HepG2 (cell line): Measurements from ENCODE around the gene ARHGEF9. TPM values are rescaled to one million over a fixed set of nuclear protein-coding genes. Genes with fewer than 3 reads are reported as not detected.

Experiments used
- ATAC-seq: fragments of 200-7000 bp; cut with Tn5 transposase; 3 replicates; pipeline ENCODE4 v1.9.1; 2020; ENCODE audit warnings: mild to moderate bottlenecking, moderate library complexity
- BruUV-seq: library from RNA; stranded (reverse); fragments of 400-500 nt; replicated peaks from 2 replicates; lab custom pipeline; 2021; lab: Mats Ljungman, UMichigan
- CTCF ChIA-PET: fragments of 300-600 bp; formaldehyde crosslinking; extraction: SDS; loops from one replicate; lab custom pipeline; 2021; ENCODE audit warnings: low total read pairs, inconsistent platforms, low intra/inter-chr PET ratio; lab: Yijun Ruan, JAX
- POLR2A ChIA-PET: fragments of 350-600 bp; sonication (Branson Sonifier 250); formaldehyde crosslinking; loops from one replicate; lab custom pipeline; 2020; ENCODE audit warnings: antibody characterized with exemption, inconsistent platforms; lab: Yijun Ruan, JAX
- DNase-seq: peaks from one replicate; pipeline ENCODE4 v3.0.0-alpha.2; 2015; ENCODE audit warnings: low spot score
- FAIRE-seq: peaks from 3 replicates; lab custom pipeline; 2011; peaks lifted over from hg19 to GRCh38; lab: Jason Lieb, UNC
- H2AFZ ChIP-seq: one replicate; pipeline ENCODE4 v1.6.1; 2011; ENCODE audit warnings: low read length, inconsistent platforms
- H3K27ac ChIP-seq: fragments of 300-600 bp; 3 replicates; pipeline ENCODE4 v1.8.0; 2011; ENCODE audit warnings: mixed run types, mild to moderate bottlenecking, mixed read lengths, low read length, inconsistent platforms; ENCODE audit not compliant: insufficient read depth; ENCODE audit errors: extremely low read length
- H3K27me3 ChIP-seq, 2 experiments: fragments of 200-600 bp in 1 of 2; 2 replicates in 1 of 2; 3 replicates in 1 of 2; pipeline versions ENCODE4 v1.6.0 to v1.8.0; 2011; ENCODE audit warnings: low read length in 2 of 2, mild to moderate bottlenecking in 2 of 2, moderate library complexity in 2 of 2, inconsistent platforms in 1 of 2; ENCODE audit not compliant: insufficient read depth in 2 of 2, control insufficient read depth in 1 of 2
- H3K36me3 ChIP-seq, 2 experiments: fragments of 200-600 bp in 1 of 2; replicated peaks in 1 of 2; 2 replicates in 1 of 2; 3 replicates in 1 of 2; pipeline versions ENCODE4 v1.5.1 to v1.8.0; 2011; ENCODE audit warnings: low read length in 2 of 2, inconsistent platforms in 1 of 2; ENCODE audit not compliant: insufficient read depth in 2 of 2, control insufficient read depth in 1 of 2
- H3K4me1 ChIP-seq: 2 replicates; pipeline ENCODE4 v1.5.1; 2012; ENCODE audit warnings: low read length, inconsistent platforms; ENCODE audit not compliant: insufficient read depth
- H3K4me2 ChIP-seq: 2 replicates; pipeline ENCODE4 v1.6.0; 2011; ENCODE audit warnings: low read depth, low read length, inconsistent platforms
- H3K4me3 ChIP-seq, 3 experiments: fragments of 200-600 bp in 1 of 3; sonication (generic), shearing (Covaris generic) in 1 of 3; replicated peaks in 1 of 3; 2 replicates each; pipeline ENCODE4 v1.5.1; 2011 to 2016; ENCODE audit warnings: low read length in 3 of 3, inconsistent platforms in 2 of 3, low read depth in 2 of 3, mild to moderate bottlenecking in 2 of 3, control low read depth in 1 of 3, mixed read lengths in 1 of 3; ENCODE audit not compliant: insufficient read depth in 1 of 3
- H3K79me2 ChIP-seq: one replicate; pipeline ENCODE4 v1.6.1; 2011; ENCODE audit warnings: low read length, inconsistent platforms; ENCODE audit not compliant: insufficient read depth
- H3K9ac ChIP-seq: 2 replicates; pipeline ENCODE4 v1.6.0; 2011; ENCODE audit warnings: mild to moderate bottlenecking, low read depth, low read length, inconsistent platforms; ENCODE audit not compliant: insufficient read depth
- H3K9me3 ChIP-seq: 2 replicates; pipeline ENCODE4 v1.5.1; 2012; ENCODE audit warnings: mild to moderate bottlenecking, low read length
- H4K20me1 ChIP-seq: 2 replicates; pipeline ENCODE4 v1.6.0; 2011; ENCODE audit warnings: inconsistent platforms, mild to moderate bottlenecking, low read length, moderate library complexity; ENCODE audit not compliant: insufficient read depth
- ATF3 ChIP-seq: sonication (generic); formaldehyde crosslinking; IDR thresholded peaks from 2 replicates; pipeline ENCODE4 v1.4.0; 2020; ENCODE audit warnings: missing genetic modification reagents
- CBX5 ChIP-seq: sonication (generic); formaldehyde crosslinking; IDR thresholded peaks from 2 replicates; pipeline ENCODE4 v1.4.0; 2020; ENCODE audit warnings: missing genetic modification reagents, borderline replicate concordance
- GMEB1 ChIP-seq: sonication (generic); formaldehyde crosslinking; IDR thresholded peaks from 2 replicates; pipeline ENCODE4 v1.5.1; 2020; ENCODE audit warnings: missing genetic modification reagents, mild to moderate bottlenecking, borderline replicate concordance
- MAX ChIP-seq: IDR thresholded peaks from 2 replicates; pipeline ENCODE4 v1.6.1; 2012; ENCODE audit warnings: inconsistent platforms
- MEF2D ChIP-seq: sonication (generic); formaldehyde crosslinking; IDR thresholded peaks from 2 replicates; pipeline ENCODE4 v1.5.1; 2020; ENCODE audit warnings: mild to moderate bottlenecking, missing genetic modification reagents
- NFAT5 ChIP-seq: sonication (generic); formaldehyde crosslinking; IDR thresholded peaks from 2 replicates; pipeline ENCODE4 v1.4.0; 2020; ENCODE audit warnings: missing genetic modification reagents
- NR0B2 ChIP-seq: sonication (generic); formaldehyde crosslinking; IDR thresholded peaks from 2 replicates; pipeline ENCODE4 v1.4.0; 2020; ENCODE audit warnings: mild to moderate bottlenecking, missing genetic modification reagents
- NR2C2 ChIP-seq: sonication (generic); formaldehyde crosslinking; IDR thresholded peaks from 2 replicates; pipeline ENCODE4 v1.4.0; 2020; ENCODE audit warnings: missing genetic modification reagents, mild to moderate bottlenecking, moderate library complexity, borderline replicate concordance
- SALL2 ChIP-seq: sonication (generic); formaldehyde crosslinking; IDR thresholded peaks from 2 replicates; pipeline ENCODE4 v1.8.1; 2023; ENCODE audit warnings: mild to moderate bottlenecking, missing genetic modification reagents, inconsistent platforms
- SMAD9 ChIP-seq: sonication (generic); formaldehyde crosslinking; IDR thresholded peaks from 2 replicates; pipeline ENCODE4 v1.5.1; 2020; ENCODE audit warnings: mild to moderate bottlenecking, missing genetic modification reagents
- ZNF143 ChIP-seq: sonication (generic); formaldehyde crosslinking; IDR thresholded peaks from 2 replicates; pipeline ENCODE4 v1.4.0; 2020; ENCODE audit warnings: missing genetic modification reagents
- ZNF251 ChIP-seq: sonication (generic); formaldehyde crosslinking; IDR thresholded peaks from 2 replicates; pipeline ENCODE4 v1.9.0; 2021; ENCODE audit warnings: mild to moderate bottlenecking, missing genetic modification reagents
- ZNF34 ChIP-seq: sonication (generic); formaldehyde crosslinking; IDR thresholded peaks from 2 replicates; pipeline ENCODE4 v1.4.0; 2020; ENCODE audit warnings: mild to moderate bottlenecking, missing genetic modification reagents, borderline replicate concordance
- WGBS: methylation state at CpG from one replicate; pipeline ENCODE4 v1.1.6; 2017; ENCODE audit warnings: low lambda C conversion rate; 5-methylcytosine and 5-hydroxymethylcytosine counted together
- in situ Hi-C: cut with HindIII; loops from 2 replicates; pipeline ENCODE4 v1.10.0; 2017; ENCODE audit warnings: low pct_unique_long_range_greater_than_20kb; ENCODE audit not compliant: extremely low pct_ligation_motif_present
- intact Hi-C: fragments of 100-400 bp; cut with micrococcal nuclease; formaldehyde crosslinking; loops from one replicate; pipeline ENCODE4 v1.10.0; 2022; ENCODE audit not compliant: unreplicated experiment
- polyA plus RNA-seq, 8 experiments: library from polyadenylated mRNA; depleted of rRNA in 3 of 8; stranded (reverse) in 7 of 8; unstranded in 1 of 8; fragments of >200 nt; fragmentation: Illumina TruSeq in 4 of 8; extraction: Trizol in 4 of 8; gene quantifications; 2 replicates each; pipeline versions ENCODE4 v1.2.1 to v1.2.3, GENCODE V29; 2011 to 2016; ENCODE audit warnings: low read depth in 4 of 8, missing spikeins in 1 of 8, mixed read lengths in 1 of 8; ENCODE audit not compliant: insufficient read depth in 1 of 8
- total RNA-seq, 5 experiments: library from RNA; depleted of rRNA; stranded (reverse); fragments of >200 nt; fragmentation: Illumina TruSeq; extraction: Trizol; gene quantifications; 2 replicates each; pipeline ENCODE4 v1.2.3, GENCODE V29; 2016; ENCODE audit warnings: low read depth in 1 of 5
- TF ChIP-seq, protein P1 (sequence below): sonication (generic); formaldehyde crosslinking; IDR thresholded peaks from 2 replicates; pipeline ENCODE4 v1.4.0; 2020; ENCODE audit warnings: missing genetic modification reagents, mild to moderate bottlenecking, borderline replicate concordance

Gene ARHGEF9
- total and polyA plus RNA-seq, 2 of the 13 experiments (the other 11 are each of a cell fraction or from before 2014, with no cell fraction given) = 0.91 to 1.8 TPM

DNA sequence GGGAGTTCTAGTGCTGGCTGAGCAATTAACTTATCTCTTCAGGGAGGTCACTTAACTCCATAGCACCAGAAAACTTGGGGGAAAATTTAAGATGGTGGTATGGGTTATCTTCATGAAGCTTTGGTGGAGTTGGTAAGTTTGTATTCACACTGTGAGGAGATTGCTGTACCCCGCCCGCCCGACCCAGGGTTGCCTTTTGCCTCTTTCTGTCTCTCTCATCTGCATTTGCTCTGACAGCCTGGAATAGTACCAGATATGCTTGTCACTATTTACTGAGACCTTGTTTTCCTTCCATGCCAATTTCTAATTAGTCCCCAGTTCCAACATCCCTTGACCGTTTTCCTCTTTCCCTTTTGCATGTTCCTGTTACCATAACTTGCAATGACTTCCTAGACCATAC lies 33.1 kb upstream of the ARHGEF9 start:
- POLR2A ChIA-PET = no interaction called here
- ATAC-seq = no peak
- intact Hi-C loops = no loop called here
- DNase-seq = no peak
- no peaks in the 10 kb centered on the region for H3K36me3 ChIP-seq
- no peak overlapping the region for H3K4me3 ChIP-seq
- BruUV-seq = no TSS peak
- H4K20me1 ChIP-seq = no peaks in the 10 kb centered on the region
- H3K9me3 ChIP-seq = no peaks in the 10 kb centered on the region
- CTCF ChIA-PET = no interaction called here
- H3K9ac ChIP-seq = no peak overlapping the region
- WGBS = 6% methylated on average over 4 of the region's 4 CpGs
- no peaks in the 10 kb centered on the region for H3K79me2 ChIP-seq
- no peaks in the 10 kb centered on the region for H3K4me1 ChIP-seq
- H3K4me2 ChIP-seq = no peak overlapping the region
- no peaks in the 10 kb centered on the region for H3K27me3 ChIP-seq
- no peak for FAIRE-seq
- in situ Hi-C loops = no loop called here
- no peak overlapping the region for H3K27ac ChIP-seq
- TF ChIP-seq GMEB1 (CRISPR knock-in tag) (no peak), NFAT5 (CRISPR knock-in tag) (no peak), ZNF251 (CRISPR knock-in tag) (no peak), MAX (no peak), ZNF143 (no peak), ATF3 (no peak), SALL2 (CRISPR knock-in tag) (no peak), NR0B2 (no peak), MEF2D (CRISPR knock-in tag) (no peak), ZNF34 (no peak), NR2C2 (CRISPR knock-in tag) (no peak), SMAD9 (CRISPR knock-in tag) (no peak), CBX5 (CRISPR knock-in tag) (no peak)
- TF ChIP-seq, protein P1, sequence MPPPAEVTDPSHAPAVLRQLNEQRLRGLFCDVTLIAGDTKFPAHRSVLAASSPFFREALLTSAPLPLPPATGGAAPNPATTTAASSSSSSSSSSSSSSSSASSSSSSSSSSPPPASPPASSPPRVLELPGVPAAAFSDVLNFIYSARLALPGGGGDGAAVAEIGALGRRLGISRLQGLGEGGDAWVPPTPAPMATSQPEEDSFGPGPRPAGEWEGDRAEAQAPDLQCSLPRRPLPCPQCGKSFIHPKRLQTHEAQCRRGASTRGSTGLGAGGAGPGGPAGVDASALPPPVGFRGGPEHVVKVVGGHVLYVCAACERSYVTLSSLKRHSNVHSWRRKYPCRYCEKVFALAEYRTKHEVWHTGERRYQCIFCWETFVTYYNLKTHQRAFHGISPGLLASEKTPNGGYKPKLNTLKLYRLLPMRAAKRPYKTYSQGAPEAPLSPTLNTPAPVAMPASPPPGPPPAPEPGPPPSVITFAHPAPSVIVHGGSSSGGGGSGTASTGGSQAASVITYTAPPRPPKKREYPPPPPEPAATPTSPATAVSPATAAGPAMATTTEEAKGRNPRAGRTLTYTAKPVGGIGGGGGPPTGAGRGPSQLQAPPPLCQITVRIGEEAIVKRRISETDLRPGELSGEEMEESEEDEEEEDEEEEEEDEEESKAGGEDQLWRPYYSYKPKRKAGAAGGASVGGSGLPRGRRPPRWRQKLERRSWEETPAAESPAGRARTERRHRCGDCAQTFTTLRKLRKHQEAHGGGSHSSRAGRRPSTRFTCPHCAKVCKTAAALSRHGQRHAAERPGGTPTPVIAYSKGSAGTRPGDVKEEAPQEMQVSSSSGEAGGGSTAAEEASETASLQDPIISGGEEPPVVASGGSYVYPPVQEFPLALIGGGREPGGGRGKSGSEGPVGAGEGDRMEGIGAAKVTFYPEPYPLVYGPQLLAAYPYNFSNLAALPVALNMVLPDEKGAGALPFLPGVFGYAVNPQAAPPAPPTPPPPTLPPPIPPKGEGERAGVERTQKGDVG (CRISPR knock-in tag) = no peak
- no peak overlapping the region for H2AFZ ChIP-seq
